Measurements from ENCODE around the gene OR8B12.
"Not testable (repeated sequence)": the region's sequence is repeated elsewhere in the genome, so short reads cannot be mapped to it uniquely, and the experiment has no call there.

The OR8B12 gene

GRCh38 chr11:124551987-124552386 is 8.5 kb upstream of the OR8B12 start:
- no peak for DNase-seq
- no peak overlapping the region for H3K4me3 Mint-ChIP-seq
- H3K36me3 Mint-ChIP-seq (ENCODE audit: insufficient read depth) = no peaks in the 10 kb centered on the region
- no peaks in the 10 kb centered on the region for H3K27me3 Mint-ChIP-seq
- ATAC-seq (replicated peaks) = no peak
- H3K9me3 Mint-ChIP-seq = no peaks in the 10 kb centered on the region
- H3K4me1 Mint-ChIP-seq (ENCODE audit: low read depth in 2 of 2) = no peaks in the 10 kb centered on the region
- no peak overlapping the region for H3K27ac Mint-ChIP-seq

GRCh38 chr11:124551189-124551588 is 7.7 kb upstream of the OR8B12 start:
- no peaks in the 10 kb centered on the region for H3K36me3 Mint-ChIP-seq (ENCODE audit: insufficient read depth)
- DNase-seq (no peak), ATAC-seq (replicated peaks) (no peak)
- no peak overlapping the region for H3K4me3 Mint-ChIP-seq
- no peaks in the 10 kb centered on the region for H3K9me3 Mint-ChIP-seq
- H3K4me1 Mint-ChIP-seq (ENCODE audit: low read depth in 2 of 2) = no peaks in the 10 kb centered on the region
- H3K27ac Mint-ChIP-seq = no peak overlapping the region
- H3K27me3 Mint-ChIP-seq = peaks cover 3 to 5% of the 10 kb centered on the region in 2 donors

- DNase-seq (no peak), ATAC-seq (replicated peaks) (no peak)
- Mint-ChIP-seq H3K4me3 (no peak overlapping the region), H3K4me1 (ENCODE audit: low read depth in 2 of 2) (no peaks in the 10 kb centered on the region), H3K27ac (no peak overlapping the region), H3K36me3 (ENCODE audit: insufficient read depth) (no peaks in the 10 kb centered on the region), H3K9me3 (peaks cover 0 to 8% of the 10 kb centered on the region in 2 donors), H3K27me3 (peaks cover 30 to 39% of the 10 kb centered on the region in 2 donors)
Measured at GRCh38 chr11:124543145-124543544, 309 bp downstream of the OR8B12 start.

- H3K4me1 Mint-ChIP-seq (ENCODE audit: low read depth in 2 of 2) = no peaks in the 10 kb centered on the region
- peaks cover 36 to 40% of the 10 kb centered on the region in 2 donors for H3K27me3 Mint-ChIP-seq
- ATAC-seq (replicated peaks) (no peak), DNase-seq (no peak)
- no peak overlapping the region for H3K27ac Mint-ChIP-seq
- H3K4me3 Mint-ChIP-seq = no peak overlapping the region
- peaks cover 0 to 8% of the 10 kb centered on the region in 2 donors for H3K9me3 Mint-ChIP-seq
- H3K36me3 Mint-ChIP-seq (ENCODE audit: insufficient read depth) = no peaks in the 10 kb centered on the region
Measured at GRCh38 chr11:124541204-124541603, 2.2 kb downstream of the OR8B12 start.

GRCh38 chr11:124538019-124538418 is 5.4 kb downstream of the OR8B12 start:
- H3K27me3 Mint-ChIP-seq = peaks cover 44 to 45% of the 10 kb centered on the region in 2 donors
- no peak overlapping the region for H3K4me3 Mint-ChIP-seq
- H3K9me3 Mint-ChIP-seq = peaks cover 0 to 6% of the 10 kb centered on the region in 2 donors
- ATAC-seq (replicated peaks) = no peak
- no peak for DNase-seq
- H3K4me1 Mint-ChIP-seq (ENCODE audit: low read depth in 2 of 2) = no peaks in the 10 kb centered on the region
- H3K36me3 Mint-ChIP-seq (ENCODE audit: insufficient read depth) = no peaks in the 10 kb centered on the region
- no peak overlapping the region for H3K27ac Mint-ChIP-seq

- Mint-ChIP-seq H3K27ac (no peak overlapping the region), H3K36me3 (ENCODE audit: insufficient read depth) (no peaks in the 10 kb centered on the region), H3K4me1 (ENCODE audit: low read depth in 2 of 2) (no peaks in the 10 kb centered on the region), H3K9me3 (no peaks in the 10 kb centered on the region), H3K27me3 (peaks cover 43 to 47% of the 10 kb centered on the region in 2 donors), H3K4me3 (no peak overlapping the region)
- ATAC-seq (replicated peaks) (no peak), DNase-seq (no peak)
Measured at GRCh38 chr11:124536520-124536919, 6.9 kb downstream of the OR8B12 start.

- Mint-ChIP-seq H3K9me3 (no peaks in the 10 kb centered on the region), H3K4me3 (no peak overlapping the region), H3K27me3 (peaks cover 46 to 52% of the 10 kb centered on the region in 2 donors), H3K27ac (no peak overlapping the region), H3K4me1 (ENCODE audit: low read depth in 2 of 2) (no peaks in the 10 kb centered on the region), H3K36me3 (ENCODE audit: insufficient read depth) (no peaks in the 10 kb centered on the region)
- no peak for ATAC-seq (replicated peaks)
- DNase-seq = no peak
Measured at GRCh38 chr11:124535552-124536232, 7.8 kb downstream of the OR8B12 start.

GRCh38 chr11:124534051-124534450 is 9.4 kb downstream of the OR8B12 start:
- Mint-ChIP-seq H3K9me3 (peaks cover 3 to 6% of the 10 kb centered on the region in 2 donors), H3K27me3 (peaks cover 52 to 55% of the 10 kb centered on the region in 2 donors), H3K27ac (no peak overlapping the region), H3K4me3 (no peak overlapping the region), H3K4me1 (ENCODE audit: low read depth in 2 of 2) (no peaks in the 10 kb centered on the region), H3K36me3 (ENCODE audit: insufficient read depth) (no peaks in the 10 kb centered on the region)
- no peak for ATAC-seq (replicated peaks)
- DNase-seq = no peak

- no peak overlapping the region for H3K27ac Mint-ChIP-seq
- peaks cover 52 to 55% of the 10 kb centered on the region in 2 donors for H3K27me3 Mint-ChIP-seq
- H3K4me1 Mint-ChIP-seq (ENCODE audit: low read depth in 2 of 2) = no peaks in the 10 kb centered on the region
- DNase-seq (no peak), ATAC-seq (replicated peaks) (no peak)
- H3K9me3 Mint-ChIP-seq = peaks cover 3 to 10% of the 10 kb centered on the region in 2 donors
- H3K36me3 Mint-ChIP-seq (ENCODE audit: insufficient read depth) = no peaks in the 10 kb centered on the region
- H3K4me3 Mint-ChIP-seq = no peak overlapping the region
Measured at GRCh38 chr11:124533626-124534025, 9.8 kb downstream of the OR8B12 start.

- H3K4me3 Mint-ChIP-seq = no peak overlapping the region
- H3K36me3 Mint-ChIP-seq (ENCODE audit: insufficient read depth) = no peaks in the 10 kb centered on the region
- peaks cover 0 to 2% of the 10 kb centered on the region in 2 donors for H3K9me3 Mint-ChIP-seq
- ATAC-seq (replicated peaks) (no peak), DNase-seq (no peak)
- no peak overlapping the region for H3K27ac Mint-ChIP-seq
- no peaks in the 10 kb centered on the region for H3K27me3 Mint-ChIP-seq
- H3K4me1 Mint-ChIP-seq (ENCODE audit: low read depth in 2 of 2) = no peaks in the 10 kb centered on the region
Measured at GRCh38 chr11:124520550-124520854, 23.0 kb downstream of the OR8B12 start.

- no peak overlapping the region for H3K27ac Mint-ChIP-seq
- H3K27me3 Mint-ChIP-seq = no peaks in the 10 kb centered on the region
- no peak overlapping the region for H3K4me3 Mint-ChIP-seq
- no peaks in the 10 kb centered on the region for H3K4me1 Mint-ChIP-seq (ENCODE audit: low read depth in 2 of 2)
- H3K36me3 Mint-ChIP-seq (ENCODE audit: insufficient read depth) = no peaks in the 10 kb centered on the region
- no peak for DNase-seq
- ATAC-seq (replicated peaks) = no peak
- H3K9me3 Mint-ChIP-seq = peaks cover 0 to 2% of the 10 kb centered on the region in 2 donors
Measured at GRCh38 chr11:124519850-124520549, 23.5 kb downstream of the OR8B12 start.

- no peaks in the 10 kb centered on the region for H3K36me3 Mint-ChIP-seq (ENCODE audit: insufficient read depth)
- no peak overlapping the region for H3K27ac Mint-ChIP-seq
- H3K4me3 Mint-ChIP-seq = no peak overlapping the region
- H3K4me1 Mint-ChIP-seq (ENCODE audit: low read depth in 2 of 2) = no peaks in the 10 kb centered on the region
- ATAC-seq (replicated peaks) (no peak), DNase-seq (no peak)
- no peaks in the 10 kb centered on the region for H3K27me3 Mint-ChIP-seq
- H3K9me3 Mint-ChIP-seq = peaks cover 0 to under 1% of the 10 kb centered on the region in 2 donors
Measured at GRCh38 chr11:124518989-124519451, 24.4 kb downstream of the OR8B12 start.

GRCh38 chr11:124517314-124517713 is 26.1 kb downstream of the OR8B12 start:
- no peaks in the 10 kb centered on the region for H3K9me3 Mint-ChIP-seq
- no peaks in the 10 kb centered on the region for H3K27me3 Mint-ChIP-seq
- no peak for DNase-seq
- no peak for ATAC-seq (replicated peaks)
- H3K27ac Mint-ChIP-seq = no peak overlapping the region
- H3K36me3 Mint-ChIP-seq (ENCODE audit: insufficient read depth) = no peaks in the 10 kb centered on the region
- H3K4me3 Mint-ChIP-seq = no peak overlapping the region
- H3K4me1 Mint-ChIP-seq (ENCODE audit: low read depth in 2 of 2) = no peaks in the 10 kb centered on the region

GRCh38 chr11:124514675-124515074 is 28.8 kb downstream of the OR8B12 start:
- H3K9me3 Mint-ChIP-seq; H3K4me3 Mint-ChIP-seq; DNase-seq; H3K4me1 Mint-ChIP-seq (ENCODE audit: low read depth in 2 of 2); H3K27ac Mint-ChIP-seq; H3K27me3 Mint-ChIP-seq; H3K36me3 Mint-ChIP-seq (ENCODE audit: insufficient read depth); ATAC-seq (replicated peaks): not testable (repeated sequence)
